T1000 (cell line): Measurements from ENCODE around the gene CALHM5.
"Not testable (repeated sequence)": the region's sequence is repeated elsewhere in the genome, so short reads cannot be mapped to it uniquely, and the experiment has no call there.

Experiments
- DNase-seq: peaks from one replicate; lab custom pipeline; 2025; ENCODE audit warnings: mixed read lengths; lab: John Stamatoyannopoulos, UW

The CALHM5 gene

GRCh38 chr6:116511424-116512110, at the start of gene CALHM5:
Gene CALHM5, plus strand, starts transcription at chr6:116511639. Its CDS starts 58 bp downstream, at chr6:116511697.
- peak; percentile 33 for DNase-seq

GRCh38 chr6:116461932-116462885, 49.2 kb upstream of the CALHM5 start:
- no peak for DNase-seq

GRCh38 chr6:116463301-116463700, 48.1 kb upstream of the CALHM5 start:
- DNase-seq = no peak

- no peak for DNase-seq
Measured at GRCh38 chr6:116465246-116465645, 46.2 kb upstream of the CALHM5 start.

GRCh38 chr6:116467096-116467495, 44.3 kb upstream of the CALHM5 start:
- no peak for DNase-seq

- no peak for DNase-seq
Measured at GRCh38 chr6:116467514-116467913, 43.9 kb upstream of the CALHM5 start.

- DNase-seq = no peak
Measured at GRCh38 chr6:116468293-116468692, 43.1 kb upstream of the CALHM5 start.

GRCh38 chr6:116471531-116471930, 39.9 kb upstream of the CALHM5 start:
- no peak for DNase-seq

GRCh38 chr6:116472706-116473105, 38.7 kb upstream of the CALHM5 start:
- no peak for DNase-seq

GRCh38 chr6:116475141-116475540, 36.3 kb upstream of the CALHM5 start:
- DNase-seq = no peak

GRCh38 chr6:116476002-116476678, 35.3 kb upstream of the CALHM5 start:
- no peak for DNase-seq

- DNase-seq = no peak
Measured at GRCh38 chr6:116482780-116483179, 28.7 kb upstream of the CALHM5 start.

GRCh38 chr6:116483616-116484015, 27.8 kb upstream of the CALHM5 start:
- no peak for DNase-seq

- DNase-seq = no peak
Measured at GRCh38 chr6:116485559-116486184, 25.8 kb upstream of the CALHM5 start.

- no peak for DNase-seq
Measured at GRCh38 chr6:116491610-116492330, 19.7 kb upstream of the CALHM5 start.

- no peak for DNase-seq
Measured at GRCh38 chr6:116492331-116493067, 18.9 kb upstream of the CALHM5 start.

GRCh38 chr6:116495161-116495560, 16.3 kb upstream of the CALHM5 start:
- not testable (repeated sequence) for DNase-seq

- no peak for DNase-seq
Measured at GRCh38 chr6:116497113-116497676, 14.2 kb upstream of the CALHM5 start.

- no peak for DNase-seq
Measured at GRCh38 chr6:116500969-116501433, 10.4 kb upstream of the CALHM5 start.

- DNase-seq = no peak
Measured at GRCh38 chr6:116507324-116507723, 4.1 kb upstream of the CALHM5 start.
